SK-N-SH (cell line): ENCODE measurements around the gene RPL7A. TPM values are rescaled to one million over a fixed set of nuclear protein-coding genes. Genes with fewer than 3 reads are reported as not detected.
A peak's percentile ranks its signal among the peaks of the same experiment; 100 is the strongest.

ENCODE experiments used
- CTCF ChIA-PET: fragments of 300-600, 350-600 bp; formaldehyde crosslinking; extraction: SDS; loops from one replicate; lab custom pipeline; 2021; lab: Yijun Ruan, JAX
- POLR2A ChIA-PET: fragments of 350-600 bp; sonication (Branson Sonifier 250); formaldehyde crosslinking; extraction: SDS; loops from one replicate; lab custom pipeline; 2020; ENCODE audit warnings: antibody characterized with exemption, inconsistent platforms; lab: Yijun Ruan, JAX
- DNase-seq: peaks from one replicate; pipeline ENCODE4 v3.0.0; 2012
- H2AFZ ChIP-seq: fragments of 200-600 bp; sonication (generic); 2 replicates; pipeline ENCODE4 v1.8.1; 2016; ENCODE audit warnings: antibody characterized with exemption, mild to moderate bottlenecking, low read depth
- H3F3A ChIP-seq: fragments of 200-600 bp; sonication (generic); replicated peaks from 2 replicates; pipeline ENCODE3; 2016; ENCODE audit warnings: antibody characterized with exemption, mild to moderate bottlenecking; ENCODE audit not compliant: insufficient read depth
- H3K27ac ChIP-seq, 2 experiments: fragments of 200-500 bp in 1 of 2; fragments of 200-600 bp in 1 of 2; sonication (Bioruptor generic) in 1 of 2; sonication (generic), shearing (Covaris generic) in 1 of 2; 2 replicates each; pipeline versions ENCODE4 v1.5.1 to v1.6.1; 2014 to 2016; ENCODE audit warnings: low read depth in 2 of 2, inconsistent platforms in 1 of 2, low read length in 1 of 2, mild to moderate bottlenecking in 1 of 2, mixed read lengths in 1 of 2
- H3K27me3 ChIP-seq: fragments of 200-600 bp; sonication (generic), shearing (Covaris generic); 2 replicates; pipeline ENCODE4 v1.6.1; 2016; ENCODE audit warnings: mixed run types; ENCODE audit not compliant: insufficient read depth
- H3K36me3 ChIP-seq, 2 experiments: fragments of 200-500 bp in 1 of 2; fragments of 200-600 bp in 1 of 2; sonication (Bioruptor generic) in 1 of 2; sonication (generic) in 1 of 2; replicated peaks in 1 of 2; 2 replicates each; pipeline versions ENCODE3 to v1.5.1; 2014 to 2016; ENCODE audit warnings: low read length in 1 of 2, mild to moderate bottlenecking in 1 of 2; ENCODE audit not compliant: insufficient read depth in 2 of 2, control insufficient read depth in 1 of 2
- H3K4me1 ChIP-seq, 2 experiments: fragments of 200-500 bp in 1 of 2; fragments of 200-600 bp in 1 of 2; sonication (Bioruptor generic) in 1 of 2; sonication (generic), shearing (Covaris generic) in 1 of 2; 2 replicates each; pipeline versions ENCODE4 v1.5.1 to v1.6.1; 2014 to 2016; ENCODE audit warnings: low read depth in 1 of 2, low read length in 1 of 2, mixed run types in 1 of 2; ENCODE audit not compliant: insufficient read depth in 2 of 2, control insufficient read depth in 1 of 2
- H3K4me2 ChIP-seq: fragments of 200-600 bp; sonication (generic), shearing (Covaris generic); 2 replicates; pipeline ENCODE4 v1.6.1; 2017; ENCODE audit warnings: mixed run types
- H3K4me3 ChIP-seq, 2 experiments: fragments of 200-500 bp in 1 of 2; fragments of 200-600 bp in 1 of 2; sonication (Bioruptor generic) in 1 of 2; sonication (generic), shearing (Covaris generic) in 1 of 2; 2 replicates each; pipeline versions ENCODE4 v1.5.1 to v1.8.1; 2014 to 2016; ENCODE audit warnings: low read depth in 2 of 2, inconsistent platforms in 1 of 2, low read length in 1 of 2, mild to moderate bottlenecking in 1 of 2, mixed read lengths in 1 of 2, moderate library complexity in 1 of 2
- H3K79me2 ChIP-seq: fragments of 200-600 bp; sonication (generic); 2 replicates; pipeline ENCODE4 v1.8.1; 2017; ENCODE audit warnings: mild to moderate bottlenecking; ENCODE audit not compliant: insufficient read depth
- H3K9ac ChIP-seq: fragments of 200-600 bp; sonication (generic); 2 replicates; pipeline ENCODE4 v1.6.1; 2017; ENCODE audit warnings: mixed run types
- H3K9me2 ChIP-seq: fragments of 200-600 bp; sonication (generic); 2 replicates; pipeline ENCODE4 v1.6.1; 2017; ENCODE audit warnings: mixed run types
- H3K9me3 ChIP-seq: fragments of 200-600 bp; sonication (generic); 2 replicates; pipeline ENCODE4 v1.6.1; 2017; ENCODE audit warnings: mixed run types, mild to moderate bottlenecking, moderate library complexity
- H4K20me1 ChIP-seq: fragments of 200-600 bp; sonication (generic); 2 replicates; pipeline ENCODE4 v1.6.1; 2017; ENCODE audit warnings: mild to moderate bottlenecking, mixed run types; ENCODE audit not compliant: insufficient read depth
- CTCF ChIP-seq: fragments of 200-600 bp; sonication (generic); IDR thresholded peaks from 2 replicates; pipeline ENCODE4 v1.6.1; 2017; ENCODE audit warnings: antibody characterized with exemption, mild to moderate bottlenecking, moderate library complexity
- FOSL2 ChIP-seq: IDR thresholded peaks from 2 replicates; pipeline ENCODE4 v1.4.0; 2012; ENCODE audit warnings: low read depth, mild to moderate bottlenecking, moderate library complexity, borderline replicate concordance
- FOXM1 ChIP-seq: IDR thresholded peaks from 2 replicates; pipeline ENCODE4 v1.4.0; 2012; ENCODE audit warnings: low read depth, mild to moderate bottlenecking
- MEF2A ChIP-seq: IDR thresholded peaks from 2 replicates; pipeline ENCODE4 v1.4.0; 2012; ENCODE audit warnings: low read depth, borderline replicate concordance
- MXI1 ChIP-seq: IDR thresholded peaks from 2 replicates; pipeline ENCODE4 v1.6.1; 2012; ENCODE audit warnings: mild to moderate bottlenecking, low read depth, low read length, improper control_type of control experiment
- NFIC ChIP-seq: IDR thresholded peaks from 2 replicates; pipeline ENCODE4 v1.4.0; 2012; ENCODE audit warnings: borderline replicate concordance
- POLR2AphosphoS5 ChIP-seq: IDR thresholded peaks from 2 replicates; pipeline ENCODE4 v1.6.1; 2012; ENCODE audit warnings: low read depth, low read length
- RAD21 ChIP-seq: IDR thresholded peaks from 2 replicates; pipeline ENCODE4 v1.6.1; 2012; ENCODE audit warnings: mild to moderate bottlenecking, low read length
- RCOR1 ChIP-seq: fragments of 150-350 bp; IDR thresholded peaks from 2 replicates; pipeline ENCODE4 v1.6.1; 2017; ENCODE audit warnings: antibody characterized with exemption, low read length
- RFX5 ChIP-seq: IDR thresholded peaks from 2 replicates; pipeline ENCODE4 v1.6.1; 2012; ENCODE audit warnings: mild to moderate bottlenecking, improper control_type of control experiment, low read length
- SIN3A ChIP-seq: IDR thresholded peaks from 2 replicates; pipeline ENCODE4 v1.6.1; 2012; ENCODE audit warnings: low read depth, mild to moderate bottlenecking, low read length, moderate library complexity, borderline replicate concordance
- SMC3 ChIP-seq: IDR thresholded peaks from 2 replicates; pipeline ENCODE4 v1.6.1; 2012; ENCODE audit warnings: low read depth, low read length, improper control_type of control experiment
- TAF1 ChIP-seq: IDR thresholded peaks from 2 replicates; pipeline ENCODE4 v1.6.1; 2012; ENCODE audit warnings: low read depth, mild to moderate bottlenecking, low read length, moderate library complexity, borderline replicate concordance
- TEAD4 ChIP-seq: IDR thresholded peaks from 2 replicates; pipeline ENCODE4 v1.4.0; 2012; ENCODE audit warnings: mild to moderate bottlenecking, borderline replicate concordance; ENCODE audit not compliant: insufficient read depth
- USF1 ChIP-seq: IDR thresholded peaks from 2 replicates; pipeline ENCODE4 v1.4.0; 2012; ENCODE audit warnings: low read depth, borderline replicate concordance
- YY1 ChIP-seq: IDR thresholded peaks from 2 replicates; pipeline ENCODE4 v1.4.0; 2012; ENCODE audit warnings: low read depth, mild to moderate bottlenecking
- WGBS: methylation state at CpG from one replicate; pipeline ENCODE4 v1.1.6; 2017; ENCODE audit warnings: low lambda C conversion rate; 5-methylcytosine and 5-hydroxymethylcytosine counted together
- polyA plus RNA-seq, 3 experiments: library from polyadenylated mRNA; depleted of rRNA; stranded (reverse); fragments of >200 nt; gene quantifications; 2 replicates each; pipeline ENCODE4 v1.2.3, GENCODE V29; 2012
- TF ChIP-seq, protein P1 (sequence below): IDR thresholded peaks from 2 replicates; pipeline ENCODE4 v1.6.1; 2012; ENCODE audit warnings: mild to moderate bottlenecking, low read depth, low read length, moderate library complexity
- TF ChIP-seq, protein P2 (sequence below): IDR thresholded peaks from 2 replicates; pipeline ENCODE4 v1.4.0; 2012; ENCODE audit warnings: low read depth, borderline replicate concordance

Gene RPL7A
- polyA plus RNA-seq, 1 of the 3 experiments (the other 2 are of a cell fraction), result 4,121 TPM

GRCh38 chr9:133352635-133353340 is 4.8 kb downstream of the RPL7A start:
- H3K4me2 ChIP-seq, result no peak overlapping the region
- no peaks in the 10 kb centered on the region for H3K9me2 ChIP-seq
- H3F3A ChIP-seq, result peaks cover 45% of the 10 kb centered on the region
- no peaks in the 10 kb centered on the region for H3K27me3 ChIP-seq
- CTCF ChIA-PET, result interaction anchor here (1.2 to 3.1 kb wide), 6 partner anchors 10 to 208 kb away, joined by 3 to 13 read pairs (median 3); no protein-coding TSS in a partner anchor
- TF ChIP-seq FOSL2 (no peak), CTCF (no peak), TEAD4 (no peak), YY1 (no peak), RAD21 (no peak), POLR2AphosphoS5 (peak; percentile 12; the same call in 1 of the 2 replicates), MEF2A (no peak)
- POLR2A ChIA-PET, result interaction anchor here (1.1 kb wide), 1 partner anchor 11 kb away, joined by 4 read pairs; no protein-coding TSS in a partner anchor
- no peak for DNase-seq
- peaks cover 20 to 37% of the 10 kb centered on the region in 2 experiments; a peak in 3 of 4 replicates for H3K4me1 ChIP-seq
- H3K27ac ChIP-seq, result no peak overlapping the region
- peaks cover 36 to 57% of the 10 kb centered on the region in 2 experiments for H3K36me3 ChIP-seq
- no peaks in the 10 kb centered on the region for H3K9me3 ChIP-seq
- 87% methylated on average over 7 of the region's 8 CpGs for WGBS
- peaks cover 35% of the 10 kb centered on the region for H4K20me1 ChIP-seq
- peaks cover 65% of the 10 kb centered on the region for H3K79me2 ChIP-seq
- H2AFZ ChIP-seq, result no peak overlapping the region
- no peak overlapping the region for H3K4me3 ChIP-seq
- H3K9ac ChIP-seq, result no peak overlapping the region

DNA sequence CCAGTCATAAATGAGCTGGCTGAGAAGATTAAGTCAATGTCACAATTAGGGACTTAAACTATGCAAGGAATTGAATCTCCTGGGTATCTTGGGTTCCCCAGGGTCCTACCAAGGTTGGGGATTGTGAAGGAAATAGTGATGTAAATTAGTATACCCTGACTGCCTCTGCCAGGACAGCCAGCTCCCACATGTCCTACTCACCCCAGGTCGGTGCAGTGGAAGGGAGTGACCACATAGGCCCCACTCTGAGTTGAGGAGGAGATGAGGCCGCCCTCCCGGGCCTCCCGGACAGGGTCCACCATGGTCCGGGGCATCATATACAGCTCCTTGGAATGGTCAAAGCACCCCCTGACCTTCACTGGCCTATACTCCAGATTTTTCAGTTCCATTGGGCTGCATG is 5.5 kb downstream of the RPL7A start:
- Histone ChIP-seq H3K27ac (no peak overlapping the region; a peak in 1 of 4 replicates), H3K4me3 (no peak overlapping the region), H3F3A (peaks cover 45% of the 10 kb centered on the region), H3K36me3 (peaks cover 36 to 57% of the 10 kb centered on the region in 2 experiments), H3K4me1 (peaks cover 20 to 41% of the 10 kb centered on the region in 2 experiments; a peak in 3 of 4 replicates), H3K9me3 (no peaks in the 10 kb centered on the region), H3K27me3 (no peaks in the 10 kb centered on the region), H3K4me2 (no peak overlapping the region), H3K9ac (no peak overlapping the region), H4K20me1 (peaks cover 34% of the 10 kb centered on the region), H2AFZ (no peak overlapping the region), H3K79me2 (peaks cover 64% of the 10 kb centered on the region), H3K9me2 (no peaks in the 10 kb centered on the region)
- DNase-seq, result no peak
- ChIA-PET POLR2A (interaction anchor here (0.7 to 1.1 kb wide), 2 partner anchors 10 to 18 kb away, joined by 3 to 4 read pairs; no protein-coding TSS in a partner anchor), CTCF (interaction anchor here (1.2 to 1.4 kb wide), 4 partner anchors 11 to 209 kb away, joined by 3 to 4 read pairs (median 3); no protein-coding TSS in a partner anchor)
- 73% methylated on average over 5 of the region's 5 CpGs for WGBS
- TF ChIP-seq MXI1, result no peak
- TF ChIP-seq FOXM1, result no peak
- no peak for TF ChIP-seq NFIC
- no peak for TF ChIP-seq USF1
- TF ChIP-seq RAD21, result no peak
- no peak for TF ChIP-seq RCOR1
- TF ChIP-seq, protein P1, sequence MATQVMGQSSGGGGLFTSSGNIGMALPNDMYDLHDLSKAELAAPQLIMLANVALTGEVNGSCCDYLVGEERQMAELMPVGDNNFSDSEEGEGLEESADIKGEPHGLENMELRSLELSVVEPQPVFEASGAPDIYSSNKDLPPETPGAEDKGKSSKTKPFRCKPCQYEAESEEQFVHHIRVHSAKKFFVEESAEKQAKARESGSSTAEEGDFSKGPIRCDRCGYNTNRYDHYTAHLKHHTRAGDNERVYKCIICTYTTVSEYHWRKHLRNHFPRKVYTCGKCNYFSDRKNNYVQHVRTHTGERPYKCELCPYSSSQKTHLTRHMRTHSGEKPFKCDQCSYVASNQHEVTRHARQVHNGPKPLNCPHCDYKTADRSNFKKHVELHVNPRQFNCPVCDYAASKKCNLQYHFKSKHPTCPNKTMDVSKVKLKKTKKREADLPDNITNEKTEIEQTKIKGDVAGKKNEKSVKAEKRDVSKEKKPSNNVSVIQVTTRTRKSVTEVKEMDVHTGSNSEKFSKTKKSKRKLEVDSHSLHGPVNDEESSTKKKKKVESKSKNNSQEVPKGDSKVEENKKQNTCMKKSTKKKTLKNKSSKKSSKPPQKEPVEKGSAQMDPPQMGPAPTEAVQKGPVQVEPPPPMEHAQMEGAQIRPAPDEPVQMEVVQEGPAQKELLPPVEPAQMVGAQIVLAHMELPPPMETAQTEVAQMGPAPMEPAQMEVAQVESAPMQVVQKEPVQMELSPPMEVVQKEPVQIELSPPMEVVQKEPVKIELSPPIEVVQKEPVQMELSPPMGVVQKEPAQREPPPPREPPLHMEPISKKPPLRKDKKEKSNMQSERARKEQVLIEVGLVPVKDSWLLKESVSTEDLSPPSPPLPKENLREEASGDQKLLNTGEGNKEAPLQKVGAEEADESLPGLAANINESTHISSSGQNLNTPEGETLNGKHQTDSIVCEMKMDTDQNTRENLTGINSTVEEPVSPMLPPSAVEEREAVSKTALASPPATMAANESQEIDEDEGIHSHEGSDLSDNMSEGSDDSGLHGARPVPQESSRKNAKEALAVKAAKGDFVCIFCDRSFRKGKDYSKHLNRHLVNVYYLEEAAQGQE, result no peak
- no peak for TF ChIP-seq TAF1
- TF ChIP-seq, protein P2, sequence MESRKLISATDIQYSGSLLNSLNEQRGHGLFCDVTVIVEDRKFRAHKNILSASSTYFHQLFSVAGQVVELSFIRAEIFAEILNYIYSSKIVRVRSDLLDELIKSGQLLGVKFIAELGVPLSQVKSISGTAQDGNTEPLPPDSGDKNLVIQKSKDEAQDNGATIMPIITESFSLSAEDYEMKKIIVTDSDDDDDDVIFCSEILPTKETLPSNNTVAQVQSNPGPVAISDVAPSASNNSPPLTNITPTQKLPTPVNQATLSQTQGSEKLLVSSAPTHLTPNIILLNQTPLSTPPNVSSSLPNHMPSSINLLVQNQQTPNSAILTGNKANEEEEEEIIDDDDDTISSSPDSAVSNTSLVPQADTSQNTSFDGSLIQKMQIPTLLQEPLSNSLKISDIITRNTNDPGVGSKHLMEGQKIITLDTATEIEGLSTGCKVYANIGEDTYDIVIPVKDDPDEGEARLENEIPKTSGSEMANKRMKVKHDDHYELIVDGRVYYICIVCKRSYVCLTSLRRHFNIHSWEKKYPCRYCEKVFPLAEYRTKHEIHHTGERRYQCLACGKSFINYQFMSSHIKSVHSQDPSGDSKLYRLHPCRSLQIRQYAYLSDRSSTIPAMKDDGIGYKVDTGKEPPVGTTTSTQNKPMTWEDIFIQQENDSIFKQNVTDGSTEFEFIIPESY, result no peak
- TF ChIP-seq TEAD4, result no peak
- TF ChIP-seq SIN3A, result no peak
- no peak for TF ChIP-seq SMC3
- TF ChIP-seq RFX5, result no peak
